OCI-LY7 (cell line): ENCODE measurements around the gene FAM163A. TPM values are rescaled to one million over a fixed set of nuclear protein-coding genes. Genes with fewer than 3 reads are reported as not detected.

Experiments
- BruUV-seq: library from RNA; stranded (reverse); fragments of 400-500 nt; replicated peaks from 2 replicates; lab custom pipeline; 2021; lab: Mats Ljungman, UMichigan
- CTCF ChIA-PET: fragments of 300-600 bp; sonication (Branson Sonifier 250); formaldehyde crosslinking; loops from one replicate; lab custom pipeline; 2022; ENCODE audit warnings: antibody characterized with exemption; ENCODE audit not compliant: unreplicated experiment; lab: Charles Lee
- POLR2A ChIA-PET: fragments of 300-600 bp; sonication (Branson Sonifier 250); formaldehyde crosslinking; loops from one replicate; lab custom pipeline; 2022; ENCODE audit warnings: antibody characterized with exemption; lab: Charles Lee
- DNase-seq: peaks from one replicate; pipeline ENCODE4 v3.0.0-alpha.2; 2015; ENCODE audit warnings: low spot score
- H2AFZ ChIP-seq: fragments of 200-600 bp; sonication (generic), shearing (Covaris generic); 2 replicates; pipeline ENCODE4 v1.6.1; 2014; ENCODE audit warnings: mild to moderate bottlenecking, antibody characterized with exemption, low read length, moderate library complexity
- H3K27ac ChIP-seq: fragments of 200-600 bp; sonication (generic); 2 replicates; pipeline ENCODE4 v1.5.1; 2014; ENCODE audit warnings: mixed run types, low read depth, mild to moderate bottlenecking, moderate library complexity, low read length, inconsistent platforms; ENCODE audit not compliant: poor library complexity, severe bottlenecking
- H3K36me3 ChIP-seq: fragments of 200-600 bp; sonication (generic); 2 replicates; pipeline ENCODE4 v1.6.1; 2014; ENCODE audit warnings: mild to moderate bottlenecking, antibody characterized with exemption, low read length, moderate library complexity, mixed read lengths; ENCODE audit not compliant: insufficient read depth
- H3K4me1 ChIP-seq: fragments of 200-600 bp; sonication (generic); 2 replicates; pipeline ENCODE4 v1.5.1; 2014; ENCODE audit warnings: mild to moderate bottlenecking, low read length; ENCODE audit not compliant: insufficient read depth, poor library complexity, severe bottlenecking
- H3K4me2 ChIP-seq: fragments of 200-600 bp; sonication (generic); 2 replicates; pipeline ENCODE4 v1.6.1; 2014; ENCODE audit warnings: mild to moderate bottlenecking, low read length
- H3K4me3 ChIP-seq: fragments of 200-600 bp; sonication (generic); 2 replicates; pipeline ENCODE4 v1.5.1; 2014; ENCODE audit warnings: mild to moderate bottlenecking, low read depth, low read length; ENCODE audit not compliant: poor library complexity, severe bottlenecking
- H3K79me2 ChIP-seq: fragments of 200-600 bp; sonication (generic); 2 replicates; pipeline ENCODE4 v1.6.1; 2016; ENCODE audit warnings: low read depth, mild to moderate bottlenecking, low read length, moderate library complexity, mixed read lengths; ENCODE audit not compliant: insufficient read depth
- H3K9me2 ChIP-seq: fragments of 200-600 bp; sonication (generic); 2 replicates; pipeline ENCODE4 v1.6.1; 2016; ENCODE audit warnings: mild to moderate bottlenecking, low read length, mixed read lengths; ENCODE audit not compliant: insufficient read depth
- H3K9me3 ChIP-seq: fragments of 200-600 bp; sonication (generic); 2 replicates; pipeline ENCODE4 v1.6.1; 2014; ENCODE audit warnings: mild to moderate bottlenecking, mixed run types, low read length, mixed read lengths
- H4K20me1 ChIP-seq: fragments of 200-600 bp; sonication (generic); 2 replicates; pipeline ENCODE4 v1.6.1; 2014; ENCODE audit warnings: mild to moderate bottlenecking, antibody characterized with exemption, low read length, moderate library complexity, mixed read lengths; ENCODE audit not compliant: insufficient read depth
- EZH2phosphoT487 ChIP-seq: fragments of 200-600 bp; sonication (generic); IDR thresholded peaks from 2 replicates; pipeline ENCODE4 v1.6.1; 2018; ENCODE audit warnings: low read depth, borderline replicate concordance, mild to moderate bottlenecking, mixed run types, antibody characterized with exemption, low read length, moderate library complexity, mixed read lengths
- intact Hi-C: fragments of 100-400 bp; cut with micrococcal nuclease; formaldehyde crosslinking; loops from one replicate; pipeline ENCODE4 v1.10.0; 2022; ENCODE audit not compliant: unreplicated experiment
- total RNA-seq, 2 experiments: library from RNA; depleted of rRNA in 1 of 2; stranded (reverse); fragments of >200 nt in 1 of 2; shearing (Covaris generic) in 1 of 2; gene quantifications; 2 replicates each; pipeline ENCODE4 v1.2.3, GENCODE V29; 2014 to 2022
- TF ChIP-seq, protein P1 (sequence below): fragments of 200-600 bp; sonication (generic); conservative IDR thresholded peaks from 2 replicates; pipeline ENCODE4 v1.5.1; 2014; ENCODE audit warnings: mild to moderate bottlenecking, antibody characterized with exemption, low read length, moderate library complexity, mixed read lengths

Gene FAM163A
- total RNA-seq, 2 experiments from 2014 or later = not detected

DNA sequence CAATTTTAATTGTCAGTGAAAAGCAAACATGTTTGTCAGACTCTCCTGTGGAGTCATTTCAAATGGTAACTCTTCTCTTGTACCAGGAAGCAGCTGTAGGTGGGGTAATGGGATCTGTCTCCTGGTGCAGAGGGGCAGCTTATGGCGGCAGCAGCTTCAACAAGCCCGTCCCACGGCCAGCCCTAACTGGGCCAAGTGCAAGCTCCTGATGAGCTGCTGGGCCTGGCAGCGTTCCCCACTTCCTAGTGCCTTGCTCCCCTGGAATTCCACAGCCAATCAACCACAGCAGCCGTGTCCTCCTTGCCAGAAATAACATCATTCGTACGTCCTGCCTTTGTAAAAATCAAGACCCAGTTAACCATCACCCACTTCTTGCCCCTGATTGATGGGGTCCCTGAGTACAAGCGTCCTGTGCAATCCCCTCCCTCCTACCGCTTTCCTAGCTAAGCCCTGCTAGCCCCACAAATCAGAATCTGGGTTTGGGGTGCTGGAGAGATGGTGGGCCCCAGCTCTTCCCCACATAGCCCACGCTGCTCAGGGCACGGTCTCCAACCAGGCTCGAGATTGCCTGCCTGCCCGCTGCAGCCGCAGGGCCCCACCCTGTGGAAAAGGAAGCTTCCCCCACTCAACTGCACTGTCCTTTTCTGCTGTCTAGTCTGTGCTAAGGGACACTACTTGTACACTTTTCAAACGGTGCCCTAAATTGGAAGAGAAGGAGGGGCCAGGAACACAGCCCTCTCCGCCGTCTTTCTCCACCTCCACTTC, 73.3 kb downstream of the FAM163A start:
- Histone ChIP-seq H3K4me3 (no peak overlapping the region), H3K4me2 (no peak overlapping the region), H3K27ac (no peak overlapping the region), H4K20me1 (no peaks in the 10 kb centered on the region), H3K4me1 (peaks cover 11% of the 10 kb centered on the region), H3K36me3 (no peaks in the 10 kb centered on the region), H2AFZ (no peak overlapping the region), H3K79me2 (no peaks in the 10 kb centered on the region), H3K9me3 (no peaks in the 10 kb centered on the region), H3K9me2 (no peaks in the 10 kb centered on the region)
- intact Hi-C loops = no loop called here
- ChIA-PET POLR2A (interaction anchor here (0.5 to 0.7 kb wide), 3 partner anchors 19 to 650 kb away, joined by 3 to 5 read pairs (median 4); no protein-coding TSS in a partner anchor), CTCF (interaction anchor here (0.6 to 2.1 kb wide), 2 partner anchors 45 to 110 kb away, joined by 3 to 12 read pairs; no protein-coding TSS in a partner anchor)
- TF ChIP-seq, protein P1, sequence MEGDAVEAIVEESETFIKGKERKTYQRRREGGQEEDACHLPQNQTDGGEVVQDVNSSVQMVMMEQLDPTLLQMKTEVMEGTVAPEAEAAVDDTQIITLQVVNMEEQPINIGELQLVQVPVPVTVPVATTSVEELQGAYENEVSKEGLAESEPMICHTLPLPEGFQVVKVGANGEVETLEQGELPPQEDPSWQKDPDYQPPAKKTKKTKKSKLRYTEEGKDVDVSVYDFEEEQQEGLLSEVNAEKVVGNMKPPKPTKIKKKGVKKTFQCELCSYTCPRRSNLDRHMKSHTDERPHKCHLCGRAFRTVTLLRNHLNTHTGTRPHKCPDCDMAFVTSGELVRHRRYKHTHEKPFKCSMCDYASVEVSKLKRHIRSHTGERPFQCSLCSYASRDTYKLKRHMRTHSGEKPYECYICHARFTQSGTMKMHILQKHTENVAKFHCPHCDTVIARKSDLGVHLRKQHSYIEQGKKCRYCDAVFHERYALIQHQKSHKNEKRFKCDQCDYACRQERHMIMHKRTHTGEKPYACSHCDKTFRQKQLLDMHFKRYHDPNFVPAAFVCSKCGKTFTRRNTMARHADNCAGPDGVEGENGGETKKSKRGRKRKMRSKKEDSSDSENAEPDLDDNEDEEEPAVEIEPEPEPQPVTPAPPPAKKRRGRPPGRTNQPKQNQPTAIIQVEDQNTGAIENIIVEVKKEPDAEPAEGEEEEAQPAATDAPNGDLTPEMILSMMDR = no peak
- no peak for TF ChIP-seq EZH2phosphoT487
- BruUV-seq = no TSS peak
- no peak for DNase-seq

DNA sequence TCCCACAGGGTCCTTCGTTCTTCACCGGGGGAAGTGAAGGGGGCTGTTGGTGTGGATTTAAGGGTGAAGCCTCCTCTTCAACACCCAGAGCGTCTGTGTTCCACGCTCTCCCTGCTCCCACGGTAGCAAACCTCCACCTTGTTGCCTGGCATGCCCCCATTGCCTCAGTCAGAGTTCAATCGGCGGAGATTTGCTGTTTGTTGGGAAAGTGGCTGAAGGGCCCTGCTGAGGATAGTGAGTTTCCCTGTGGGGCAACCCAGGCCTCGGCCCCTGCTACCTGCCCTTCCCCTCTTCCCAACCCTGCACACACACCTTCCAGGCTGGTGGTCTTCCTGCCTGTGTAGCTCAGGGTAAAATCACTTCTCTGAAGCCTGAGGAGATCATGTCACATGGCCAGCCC, 74.0 kb downstream of the FAM163A start:
- BruUV-seq = no TSS peak
- no peak overlapping the region for H3K4me3 ChIP-seq

More for the DNA sequence above, 74.0 kb downstream of the FAM163A start:
- H4K20me1 ChIP-seq = no peaks in the 10 kb centered on the region
- TF ChIP-seq, protein P1 = no peak
- no peak for TF ChIP-seq EZH2phosphoT487
- H3K27ac ChIP-seq = no peak overlapping the region
- H3K4me1 ChIP-seq = peaks cover 11% of the 10 kb centered on the region
- DNase-seq = no peak
- no peak overlapping the region for H2AFZ ChIP-seq
- H3K79me2 ChIP-seq = no peaks in the 10 kb centered on the region
- no peak overlapping the region for H3K4me2 ChIP-seq
- ChIA-PET POLR2A (no interaction called here), CTCF (interaction anchor here (0.8 kb wide), 1 partner anchor 11 kb away, joined by 3 read pairs; no protein-coding TSS in a partner anchor)
- intact Hi-C loops = no loop called here
- H3K9me3 ChIP-seq = no peaks in the 10 kb centered on the region
- H3K9me2 ChIP-seq = no peaks in the 10 kb centered on the region
- H3K36me3 ChIP-seq = no peaks in the 10 kb centered on the region
